NT2/D1 (cell line): ENCODE results near the gene KIF4A.
"Not testable (repeated sequence)": the region's sequence is repeated elsewhere in the genome, so short reads cannot be mapped to it uniquely, and the experiment has no call there.

Source experiments
- DNase-seq: peaks from one replicate; pipeline ENCODE4 v3.0.0-alpha.2; 2011; ENCODE audit warnings: low read depth, low spot score
- H3K27me3 ChIP-seq: 2 replicates; pipeline ENCODE4 v1.6.0; 2011; ENCODE audit warnings: mild to moderate bottlenecking; ENCODE audit not compliant: insufficient read length, insufficient read depth
- H3K36me3 ChIP-seq: 2 replicates; pipeline ENCODE4 v1.6.1; 2011; ENCODE audit warnings: mild to moderate bottlenecking, low read length, mixed read lengths; ENCODE audit not compliant: insufficient read depth, insufficient read length
- H3K4me1 ChIP-seq: 2 replicates; pipeline ENCODE4 v1.5.1; 2011; ENCODE audit not compliant: insufficient read depth, insufficient read length
- H3K4me3 ChIP-seq: 2 replicates; pipeline ENCODE4 v1.5.1; 2011; ENCODE audit warnings: low read depth; ENCODE audit not compliant: insufficient read length
- H3K9ac ChIP-seq: 2 replicates; pipeline ENCODE4 v1.6.0; 2011; ENCODE audit warnings: low read depth; ENCODE audit not compliant: insufficient read length
- H3K9me3 ChIP-seq: 2 replicates; pipeline ENCODE4 v1.5.1; 2011; ENCODE audit warnings: mild to moderate bottlenecking, low read length; ENCODE audit not compliant: insufficient read depth
- SUZ12 ChIP-seq: IDR thresholded peaks from 2 replicates; pipeline ENCODE4 v1.6.1; 2011; ENCODE audit not compliant: insufficient read length, insufficient read depth; ENCODE audit errors: extremely low read depth
- YY1 ChIP-seq: IDR thresholded peaks from 2 replicates; pipeline ENCODE4 v1.6.1; 2011; ENCODE audit not compliant: insufficient read length, insufficient read depth
- ZNF274 ChIP-seq: IDR thresholded peaks from 2 replicates; pipeline ENCODE4 v1.6.1; 2011; ENCODE audit warnings: mild to moderate bottlenecking, low read depth, low read length

The KIF4A gene

GRCh38 chrX:70292788-70293187 is 2.9 kb downstream of the KIF4A start:
- H3K4me3 ChIP-seq, result no peak overlapping the region
- H3K4me1 ChIP-seq, result no peaks in the 10 kb centered on the region
- TF ChIP-seq ZNF274 (no peak), YY1 (no peak), SUZ12 (no peak)
- no peaks in the 10 kb centered on the region for H3K9me3 ChIP-seq
- no peak for DNase-seq
- no peak overlapping the region for H3K9ac ChIP-seq
- peaks cover 43% of the 10 kb centered on the region for H3K36me3 ChIP-seq
- H3K27me3 ChIP-seq, result no peaks in the 10 kb centered on the region

GRCh38 chrX:70293621-70294020 is 3.7 kb downstream of the KIF4A start:
- TF ChIP-seq SUZ12 (no peak), ZNF274 (no peak), YY1 (no peak)
- H3K9ac ChIP-seq, result no peak overlapping the region
- H3K9me3 ChIP-seq, result no peaks in the 10 kb centered on the region
- no peak overlapping the region for H3K4me3 ChIP-seq
- H3K27me3 ChIP-seq, result no peaks in the 10 kb centered on the region
- H3K36me3 ChIP-seq, result peaks cover 44% of the 10 kb centered on the region
- H3K4me1 ChIP-seq, result no peaks in the 10 kb centered on the region
- DNase-seq, result no peak

GRCh38 chrX:70301716-70302115 is 11.8 kb downstream of the KIF4A start:
- no peak overlapping the region for H3K4me3 ChIP-seq
- H3K9ac ChIP-seq, result no peak overlapping the region
- TF ChIP-seq YY1, result no peak
- no peak for TF ChIP-seq SUZ12
- TF ChIP-seq ZNF274, result no peak
- DNase-seq, result no peak
- no peaks in the 10 kb centered on the region for H3K9me3 ChIP-seq
- H3K27me3 ChIP-seq, result no peaks in the 10 kb centered on the region
- peaks cover 60% of the 10 kb centered on the region for H3K36me3 ChIP-seq
- no peaks in the 10 kb centered on the region for H3K4me1 ChIP-seq

- H3K4me3 ChIP-seq, result no peak overlapping the region
- no peaks in the 10 kb centered on the region; the same call in 1 of the 2 replicates for H3K9me3 ChIP-seq
- H3K27me3 ChIP-seq, result no peaks in the 10 kb centered on the region
- H3K36me3 ChIP-seq, result peaks cover 18% of the 10 kb centered on the region
- no peak for TF ChIP-seq ZNF274
- TF ChIP-seq YY1, result no peak
- no peak for TF ChIP-seq SUZ12
- H3K4me1 ChIP-seq, result no peaks in the 10 kb centered on the region
- no peak for DNase-seq
- H3K9ac ChIP-seq, result no peak overlapping the region
Measured at GRCh38 chrX:70313503-70313902, 23.6 kb downstream of the KIF4A start.

GRCh38 chrX:70322784-70323183 is 32.9 kb downstream of the KIF4A start:
- no peaks in the 10 kb centered on the region for H3K27me3 ChIP-seq
- TF ChIP-seq ZNF274, result no peak
- no peak for TF ChIP-seq SUZ12
- TF ChIP-seq YY1, result no peak

GRCh38 chrX:70323628-70324027 is 33.7 kb downstream of the KIF4A start:
- not testable (repeated sequence) for H3K27me3 ChIP-seq, DNase-seq, H3K4me3 ChIP-seq, H3K9ac ChIP-seq, H3K4me1 ChIP-seq, H3K9me3 ChIP-seq
- H3K36me3 ChIP-seq, result peaks cover 11% of the 10 kb centered on the region

More at GRCh38 chrX:70322784-70323183, 32.9 kb downstream of the KIF4A start:
- Histone ChIP-seq H3K36me3 (peaks cover 9% of the 10 kb centered on the region), H3K9ac (no peak overlapping the region), H3K4me3 (no peak overlapping the region), H3K9me3 (no peaks in the 10 kb centered on the region), H3K4me1 (no peaks in the 10 kb centered on the region)
- DNase-seq, result no peak

GRCh38 chrX:70324326-70324725 is 34.4 kb downstream of the KIF4A start:
- Histone ChIP-seq H3K36me3 (peaks cover 15% of the 10 kb centered on the region), H3K4me3 (no peak overlapping the region), H3K4me1 (no peaks in the 10 kb centered on the region), H3K9me3 (no peaks in the 10 kb centered on the region), H3K27me3 (no peaks in the 10 kb centered on the region), H3K9ac (no peak overlapping the region)
- no peak for DNase-seq
- TF ChIP-seq SUZ12 (no peak), YY1 (no peak), ZNF274 (no peak)

- Histone ChIP-seq H3K4me3 (no peak overlapping the region), H3K9ac (no peak overlapping the region), H3K27me3 (no peaks in the 10 kb centered on the region), H3K9me3 (no peaks in the 10 kb centered on the region), H3K4me1 (no peaks in the 10 kb centered on the region), H3K36me3 (peaks cover 61% of the 10 kb centered on the region)
- no peak for DNase-seq
- TF ChIP-seq ZNF274 (no peak), SUZ12 (no peak), YY1 (no peak)
Measured at GRCh38 chrX:70331161-70331560, 41.3 kb downstream of the KIF4A start.
